ENCODE results near the gene NFKBIZ.

DNA sequence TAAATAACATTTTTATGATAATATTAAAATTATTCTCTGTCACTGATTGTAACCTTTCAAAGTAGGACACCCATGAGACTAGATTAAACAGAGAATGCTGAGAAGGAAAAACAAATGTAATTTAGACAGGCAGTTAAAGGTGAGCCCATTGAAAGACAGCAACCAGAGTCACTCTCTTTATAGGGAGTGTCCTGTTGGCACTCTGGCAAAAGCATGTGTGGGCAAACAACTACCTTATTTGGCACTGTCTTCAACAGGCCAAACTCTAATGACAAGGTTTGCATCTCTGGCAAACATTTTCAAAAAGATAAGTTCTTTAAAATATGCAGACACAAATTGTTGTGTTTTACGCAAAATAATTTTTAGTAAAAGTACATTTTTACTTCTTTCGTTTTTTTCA is 29.8 kb downstream of the NFKBIZ start:
- no peak for TF ChIP-seq EZH2 (IDR thresholded peaks at IDR 0.05; ENCODE audit: insufficient read depth, low read length)
- TF ChIP-seq, protein P1, sequence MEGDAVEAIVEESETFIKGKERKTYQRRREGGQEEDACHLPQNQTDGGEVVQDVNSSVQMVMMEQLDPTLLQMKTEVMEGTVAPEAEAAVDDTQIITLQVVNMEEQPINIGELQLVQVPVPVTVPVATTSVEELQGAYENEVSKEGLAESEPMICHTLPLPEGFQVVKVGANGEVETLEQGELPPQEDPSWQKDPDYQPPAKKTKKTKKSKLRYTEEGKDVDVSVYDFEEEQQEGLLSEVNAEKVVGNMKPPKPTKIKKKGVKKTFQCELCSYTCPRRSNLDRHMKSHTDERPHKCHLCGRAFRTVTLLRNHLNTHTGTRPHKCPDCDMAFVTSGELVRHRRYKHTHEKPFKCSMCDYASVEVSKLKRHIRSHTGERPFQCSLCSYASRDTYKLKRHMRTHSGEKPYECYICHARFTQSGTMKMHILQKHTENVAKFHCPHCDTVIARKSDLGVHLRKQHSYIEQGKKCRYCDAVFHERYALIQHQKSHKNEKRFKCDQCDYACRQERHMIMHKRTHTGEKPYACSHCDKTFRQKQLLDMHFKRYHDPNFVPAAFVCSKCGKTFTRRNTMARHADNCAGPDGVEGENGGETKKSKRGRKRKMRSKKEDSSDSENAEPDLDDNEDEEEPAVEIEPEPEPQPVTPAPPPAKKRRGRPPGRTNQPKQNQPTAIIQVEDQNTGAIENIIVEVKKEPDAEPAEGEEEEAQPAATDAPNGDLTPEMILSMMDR (IDR thresholded peaks at IDR 0.05; ENCODE audit: insufficient read depth, low read depth, low read length) = no peak

Data from astrocyte (in vitro differentiated cells and primary cell).